Small intestine (tissue), 7 donors: ENCODE data around the gene MPST. TPM values are rescaled to one million over a fixed set of nuclear protein-coding genes. Genes with fewer than 3 reads are reported as not detected.
"Not testable (repeated sequence)": the region's sequence is repeated elsewhere in the genome, so short reads cannot be mapped to it uniquely, and the experiment has no call there.

Experiments
- DNase-seq, 2 donors: peaks; one replicate each; pipeline versions ENCODE4 v3.0.0 to v3.0.0-alpha.2; 2013
- FAIRE-seq: peaks from 2 replicates; lab custom pipeline; 2012; peaks lifted over from hg19 to GRCh38; lab: Jason Lieb, UNC
- H3K27ac ChIP-seq, 3 donors: one replicate each; pipeline ENCODE4 v1.5.1; 2013; ENCODE audit warnings: low read length in 2 of 3, mild to moderate bottlenecking in 2 of 3, control low read depth in 1 of 3, inconsistent platforms in 1 of 3, low read depth in 1 of 3, moderate library complexity in 1 of 3
- H3K27me3 ChIP-seq, 3 donors: one replicate each; pipeline ENCODE4 v1.6.1; 2013; ENCODE audit warnings: low read length in 3 of 3, inconsistent platforms in 1 of 3; ENCODE audit not compliant: control insufficient read depth in 3 of 3, insufficient read depth in 3 of 3
- H3K36me3 ChIP-seq, 3 donors: one replicate each; pipeline ENCODE4 v1.6.1; 2013; ENCODE audit warnings: low read length in 3 of 3, inconsistent platforms in 1 of 3, low read depth in 1 of 3, mild to moderate bottlenecking in 1 of 3, moderate library complexity in 1 of 3; ENCODE audit not compliant: control insufficient read depth in 3 of 3, insufficient read depth in 2 of 3
- H3K4me1 ChIP-seq, 3 donors: one replicate each; pipeline ENCODE4 v1.6.1; 2013; ENCODE audit warnings: low read length in 2 of 3, inconsistent platforms in 1 of 3, low read depth in 1 of 3, mild to moderate bottlenecking in 1 of 3, moderate library complexity in 1 of 3; ENCODE audit not compliant: control insufficient read depth in 3 of 3, insufficient read depth in 2 of 3
- H3K4me3 ChIP-seq, 3 donors: one replicate each; pipeline ENCODE4 v1.5.1; 2013; ENCODE audit warnings: low read length in 3 of 3, control low read depth in 1 of 3, inconsistent platforms in 1 of 3, low read depth in 1 of 3, mild to moderate bottlenecking in 1 of 3, moderate library complexity in 1 of 3
- H3K9me3 ChIP-seq, 2 donors: one replicate each; pipeline ENCODE4 v1.6.1; 2013; ENCODE audit warnings: low read depth in 1 of 2, low read length in 1 of 2; ENCODE audit not compliant: control insufficient read depth in 2 of 2, insufficient read depth in 1 of 2
- WGBS, 3 donors: extraction: QIAGEN DNeasy Blood & Tissue Kit; methylation state at CpG; one replicate each; pipeline ENCODE4 v1.1.7; 2013; 5-methylcytosine and 5-hydroxymethylcytosine counted together
- polyA plus RNA-seq, 4 donors: library from polyadenylated mRNA; stranded (reverse) in 3 of 4; unstranded in 1 of 4; fragments of 200-250 nt in 3 of 4; fragments of 120-200 nt in 1 of 4; gene quantifications; one replicate each; pipeline versions ENCODE4 v1.2.1 to v1.2.3, GENCODE V29; 2013
- donor health status: healthy with polysubstance abuse.
- donor health status: control.
- donor health status: control.
- donor health status: Bipolar disorder and iron deficiency.
- donor health status: healthy.

The MPST gene
- polyA plus RNA-seq, 4 donors: 192 to 549 (median 305) TPM

GRCh38 chr22:36981247-36981775 is 38.2 kb upstream of the MPST start:
- no peak overlapping the region for H3K27ac ChIP-seq
- no peak overlapping the region for H3K4me3 ChIP-seq
- DNase-seq (no peak), FAIRE-seq (no peak)
- H3K4me1 ChIP-seq: peaks cover 0 to 10% (median 0%) of the 10 kb centered on the region in 3 donors
- H3K36me3 ChIP-seq: no peaks in the 10 kb centered on the region
- H3K9me3 ChIP-seq: peaks cover 0 to 10% of the 10 kb centered on the region in 2 donors
- H3K27me3 ChIP-seq: peaks cover 0 to 9% (median 0%) of the 10 kb centered on the region in 3 donors
- 75 to 83% (median 78%) methylated on average over 16 of the region's 16 CpGs for WGBS, 3 donors

GRCh38 chr22:36982136-36982535 is 37.4 kb upstream of the MPST start:
- H3K27me3 ChIP-seq: peaks cover 0 to 5% (median 0%) of the 10 kb centered on the region in 3 donors

GRCh38 chr22:36985211-36985889 is 34.2 kb upstream of the MPST start:
- Histone ChIP-seq H3K4me3 (no peak overlapping the region), H3K4me1 (peaks cover 0 to 5% (median 0%) of the 10 kb centered on the region in 3 donors), H3K36me3 (no peaks in the 10 kb centered on the region), H3K9me3 (peaks cover 0 to 12% of the 10 kb centered on the region in 2 donors), H3K27ac (no peak overlapping the region), H3K27me3 (peaks cover 0 to 6% (median 2%) of the 10 kb centered on the region in 3 donors)
- DNase-seq: no peak
- WGBS, 3 donors: 68 to 83% (median 81%) methylated on average over 10 of the region's 10 CpGs
- no peak for FAIRE-seq

More at GRCh38 chr22:36982136-36982535, 37.4 kb upstream of the MPST start:
- Histone ChIP-seq H3K4me3 (no peak overlapping the region), H3K4me1 (peaks cover 0 to 10% (median 0%) of the 10 kb centered on the region in 3 donors), H3K9me3 (peaks cover 0 to 12% of the 10 kb centered on the region in 2 donors), H3K27ac (no peak overlapping the region), H3K36me3 (no peaks in the 10 kb centered on the region)
- WGBS, 3 donors: 35 to 57% (median 35%) methylated on average over 5 of the region's 5 CpGs
- DNase-seq: no peak
- no peak for FAIRE-seq

- H3K4me3 ChIP-seq: no peak overlapping the region
- H3K36me3 ChIP-seq: no peaks in the 10 kb centered on the region
- no peak overlapping the region for H3K27ac ChIP-seq
- H3K9me3 ChIP-seq: peaks cover 0 to 12% of the 10 kb centered on the region in 2 donors
- peak in 1 of 2 donors; percentile 59 for DNase-seq
- H3K27me3 ChIP-seq: peaks cover 0 to 12% (median 9%) of the 10 kb centered on the region in 3 donors
- FAIRE-seq: no peak
- WGBS, 3 donors: 53 to 60% (median 59%) methylated on average over 8 of the region's 8 CpGs
- H3K4me1 ChIP-seq: peaks cover 0 to 5% (median 0%) of the 10 kb centered on the region in 3 donors
These were observed 33.2 kb upstream of the MPST start for GRCh38 chr22:36986242-36986821.

GRCh38 chr22:36988075-36988832 is 31.3 kb upstream of the MPST start:
- no peak for FAIRE-seq
- no peak overlapping the region for H3K27ac ChIP-seq
- 74 to 78% (median 76%) methylated on average over 12 of the region's 12 CpGs for WGBS, 3 donors
- H3K4me1 ChIP-seq: no peaks in the 10 kb centered on the region
- peaks cover 0 to 12% (median 11%) of the 10 kb centered on the region in 3 donors for H3K27me3 ChIP-seq
- no peak for DNase-seq
- H3K4me3 ChIP-seq: no peak overlapping the region
- H3K36me3 ChIP-seq: no peaks in the 10 kb centered on the region
- H3K9me3 ChIP-seq: peaks cover 0 to 12% of the 10 kb centered on the region in 2 donors

DNA sequence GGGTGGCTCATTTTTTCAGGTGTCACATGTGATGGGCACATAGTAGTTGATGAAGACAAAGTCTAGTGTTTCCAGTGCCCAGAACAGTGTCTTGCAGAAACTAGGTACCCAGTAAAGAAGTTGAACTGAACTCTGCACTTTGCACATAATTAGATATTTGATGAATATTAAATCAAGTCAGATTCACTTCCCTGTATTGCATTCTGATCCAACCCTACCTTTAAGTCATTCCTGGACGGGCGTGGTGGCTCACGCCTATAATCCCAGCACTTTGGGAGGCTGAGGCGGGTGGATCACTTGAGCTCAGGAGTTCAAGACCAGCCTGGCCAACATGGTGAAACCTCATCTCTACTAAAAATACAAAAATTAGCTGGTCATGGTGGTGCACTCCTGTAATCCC is 30.5 kb upstream of the MPST start:
- H3K4me1 ChIP-seq, H3K27ac ChIP-seq, H3K36me3 ChIP-seq, H3K4me3 ChIP-seq, FAIRE-seq: not testable (repeated sequence)
- peak in 1 of 2 donors; percentile 85 for DNase-seq
- WGBS, 3 donors: 11 to 66% (median 33%) methylated on average over 4 of the region's 4 CpGs
- Histone ChIP-seq H3K27me3 (peaks cover 0 to 12% (median 11%) of the 10 kb centered on the region in 3 donors), H3K9me3 (peaks cover 0 to 12% of the 10 kb centered on the region in 2 donors)

GRCh38 chr22:36990457-36990856 is 29.1 kb upstream of the MPST start:
- Histone ChIP-seq H3K27me3 (peaks cover 0 to 12% (median 11%) of the 10 kb centered on the region in 3 donors), H3K36me3 (no peaks in the 10 kb centered on the region), H3K4me1 (no peaks in the 10 kb centered on the region), H3K9me3 (peaks cover 0 to 10% of the 10 kb centered on the region in 2 donors), H3K4me3 (no peak overlapping the region), H3K27ac (no peak overlapping the region)
- FAIRE-seq (no peak), DNase-seq (no peak)
- WGBS, 3 donors: 67 to 81% (median 74%) methylated on average over 6 of the region's 6 CpGs

DNA sequence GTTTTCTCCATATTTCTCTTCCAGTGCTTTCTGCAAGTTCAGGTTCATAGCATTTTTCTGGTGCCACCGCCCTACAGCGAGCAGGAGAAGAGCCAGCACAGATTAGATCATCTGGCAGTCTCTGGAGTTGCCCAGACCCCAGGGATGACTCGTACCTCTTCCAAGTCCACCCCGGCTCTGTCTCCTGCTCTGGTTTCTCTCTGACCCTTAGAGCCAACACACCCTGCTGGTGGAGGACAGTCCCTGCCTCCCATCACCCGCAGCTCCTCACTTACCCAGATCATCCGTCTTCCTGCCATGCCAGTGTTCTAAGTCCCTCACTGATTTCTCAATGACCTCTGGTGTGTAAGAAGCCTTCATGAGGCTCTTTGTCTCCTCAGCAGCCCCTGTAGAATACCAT is 28.3 kb upstream of the MPST start:
- FAIRE-seq (no peak), DNase-seq (no peak)
- no peak overlapping the region for H3K4me3 ChIP-seq
- peaks cover 0 to 4% of the 10 kb centered on the region in 2 donors for H3K9me3 ChIP-seq
- H3K27me3 ChIP-seq: peaks cover 0 to 12% (median 11%) of the 10 kb centered on the region in 3 donors
- H3K27ac ChIP-seq: no peak overlapping the region
- 63 to 72% (median 64%) methylated on average over 6 of the region's 6 CpGs for WGBS, 3 donors
- H3K4me1 ChIP-seq: no peaks in the 10 kb centered on the region
- H3K36me3 ChIP-seq: no peaks in the 10 kb centered on the region
